Measurements from ENCODE around the gene PRSS57.

DNA sequence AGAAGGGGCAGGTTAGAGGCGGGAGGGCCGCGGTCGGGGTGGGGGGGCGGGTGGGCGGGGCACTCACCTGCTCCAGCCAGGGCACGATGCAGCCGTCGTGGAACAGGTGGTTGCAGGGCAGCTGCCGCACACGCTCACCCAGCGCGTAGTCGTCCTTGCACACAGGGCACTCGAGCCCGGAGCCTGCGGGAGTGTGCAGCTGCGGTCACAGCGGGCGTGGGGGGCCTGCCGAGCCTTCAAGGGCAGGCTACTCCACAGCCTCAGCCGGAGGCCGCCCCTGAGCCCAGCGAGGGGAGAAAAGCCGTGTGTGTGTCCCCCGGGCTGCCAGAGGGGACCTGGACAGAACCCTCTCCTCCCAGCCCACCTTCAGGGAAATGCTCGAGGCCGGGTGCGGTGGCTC lies 46.9 kb downstream of the PRSS57 start:
- TF ChIP-seq POLR2A (IDR thresholded peaks at IDR 0.05): no peak
- TF ChIP-seq, protein P1, sequence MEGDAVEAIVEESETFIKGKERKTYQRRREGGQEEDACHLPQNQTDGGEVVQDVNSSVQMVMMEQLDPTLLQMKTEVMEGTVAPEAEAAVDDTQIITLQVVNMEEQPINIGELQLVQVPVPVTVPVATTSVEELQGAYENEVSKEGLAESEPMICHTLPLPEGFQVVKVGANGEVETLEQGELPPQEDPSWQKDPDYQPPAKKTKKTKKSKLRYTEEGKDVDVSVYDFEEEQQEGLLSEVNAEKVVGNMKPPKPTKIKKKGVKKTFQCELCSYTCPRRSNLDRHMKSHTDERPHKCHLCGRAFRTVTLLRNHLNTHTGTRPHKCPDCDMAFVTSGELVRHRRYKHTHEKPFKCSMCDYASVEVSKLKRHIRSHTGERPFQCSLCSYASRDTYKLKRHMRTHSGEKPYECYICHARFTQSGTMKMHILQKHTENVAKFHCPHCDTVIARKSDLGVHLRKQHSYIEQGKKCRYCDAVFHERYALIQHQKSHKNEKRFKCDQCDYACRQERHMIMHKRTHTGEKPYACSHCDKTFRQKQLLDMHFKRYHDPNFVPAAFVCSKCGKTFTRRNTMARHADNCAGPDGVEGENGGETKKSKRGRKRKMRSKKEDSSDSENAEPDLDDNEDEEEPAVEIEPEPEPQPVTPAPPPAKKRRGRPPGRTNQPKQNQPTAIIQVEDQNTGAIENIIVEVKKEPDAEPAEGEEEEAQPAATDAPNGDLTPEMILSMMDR (IDR thresholded peaks at IDR 0.05): no peak
